Gastrocnemius medialis (tissue), 4 donors: Measurements from ENCODE around the gene TXNL4A. TPM values are rescaled to one million over a fixed set of nuclear protein-coding genes. Genes with fewer than 3 reads are reported as not detected.

Experiments
- ATAC-seq, 2 donors: fragments of 150-250 bp; one replicate each; pipeline ENCODE4 v1.9.1; 2016
- DNase-seq, 2 donors: peaks; one replicate each; pipeline ENCODE4 v3.0.0-alpha.2; 2019
- H3K27ac ChIP-seq, 4 donors: fragments of 200-600 bp; sonication (generic); 1 replicate in 1 of 4; 2 replicates in 3 of 4; pipeline ENCODE4 v1.5.1; 2016 to 2018; ENCODE audit warnings: mild to moderate bottlenecking in 2 of 4, moderate library complexity in 1 of 4
- H3K27me3 ChIP-seq, 3 donors: fragments of 200-600 bp; sonication (generic) in 2 of 3; 1 replicate in 1 of 3; 2 replicates in 2 of 3; pipeline versions ENCODE4 v1.5.1 to v1.6.0; 2016 to 2019; ENCODE audit warnings: mild to moderate bottlenecking in 1 of 3, moderate library complexity in 1 of 3
- H3K36me3 ChIP-seq, 2 donors: fragments of 200-600 bp; sonication (generic) in 1 of 2; one replicate each; pipeline ENCODE4 v1.5.1; 2017 to 2018
- H3K4me1 ChIP-seq, 2 donors: fragments of 200-600 bp; sonication (generic) in 1 of 2; one replicate each; pipeline ENCODE4 v1.5.1; 2016 to 2017; ENCODE audit warnings: mild to moderate bottlenecking in 2 of 2
- H3K4me3 ChIP-seq, 4 donors: fragments of 200-600 bp; sonication (generic) in 3 of 4; 1 replicate in 1 of 4; 2 replicates in 3 of 4; pipeline ENCODE4 v1.5.1; 2016 to 2019; ENCODE audit warnings: mild to moderate bottlenecking in 2 of 4
- H3K9me3 ChIP-seq, 3 donors: fragments of 200-600 bp; sonication (generic) in 2 of 3; 1 replicate in 1 of 3; 2 replicates in 2 of 3; pipeline ENCODE4 v1.5.1; 2016 to 2019
- POLR2A ChIP-seq, 2 donors: fragments of 450-650 bp; IDR thresholded peaks; one replicate each; pipeline ENCODE4 v1.6.1; 2017; ENCODE audit warnings: antibody characterized with exemption in 2 of 2, mild to moderate bottlenecking in 2 of 2, moderate library complexity in 2 of 2
- in situ Hi-C, 4 donors: fragments of 200-750 bp; cut with MboI; loops; one replicate each; pipeline versions ENCODE4 v1.15.0 to v1.8.0; 2017; ENCODE audit warnings: low sequenced_read_pairs in 4 of 4
- intact Hi-C: fragments of 100-400 bp; cut with DNase I; formaldehyde crosslinking; loops from one replicate; pipeline ENCODE4 v1.15.1; 2023; ENCODE audit warnings: low total_unique reads
- total RNA-seq, 4 donors: library from RNA; depleted of rRNA; stranded (reverse); fragments of >200 nt; gene quantifications; one replicate each; pipeline versions ENCODE4 v1.1.0 to v1.2.3, GENCODE V29; 2016
- TF ChIP-seq, protein P1 (sequence below), 5 experiments: fragments of 450-650 bp in 3 of 5; fragments of 200-600 bp in 2 of 5; sonication (generic) in 2 of 5; IDR thresholded peaks in 4 of 5; conservative IDR thresholded peaks in 1 of 5; 1 replicate in 4 of 5; 2 replicates in 1 of 5; pipeline ENCODE4 v1.5.1; 2016 to 2019; ENCODE audit warnings: antibody characterized with exemption in 5 of 5, mild to moderate bottlenecking in 3 of 5, moderate library complexity in 3 of 5

The TXNL4A gene
- total RNA-seq, 4 donors from 2014 or later, result 39.9 to 105 (median 66.4) TPM

- in situ Hi-C loops (no loop called here), intact Hi-C loops (no loop called here)
These were observed 17.8 kb downstream of the TXNL4A start for GRCh38 chr18:79970419-79971133.

DNA sequence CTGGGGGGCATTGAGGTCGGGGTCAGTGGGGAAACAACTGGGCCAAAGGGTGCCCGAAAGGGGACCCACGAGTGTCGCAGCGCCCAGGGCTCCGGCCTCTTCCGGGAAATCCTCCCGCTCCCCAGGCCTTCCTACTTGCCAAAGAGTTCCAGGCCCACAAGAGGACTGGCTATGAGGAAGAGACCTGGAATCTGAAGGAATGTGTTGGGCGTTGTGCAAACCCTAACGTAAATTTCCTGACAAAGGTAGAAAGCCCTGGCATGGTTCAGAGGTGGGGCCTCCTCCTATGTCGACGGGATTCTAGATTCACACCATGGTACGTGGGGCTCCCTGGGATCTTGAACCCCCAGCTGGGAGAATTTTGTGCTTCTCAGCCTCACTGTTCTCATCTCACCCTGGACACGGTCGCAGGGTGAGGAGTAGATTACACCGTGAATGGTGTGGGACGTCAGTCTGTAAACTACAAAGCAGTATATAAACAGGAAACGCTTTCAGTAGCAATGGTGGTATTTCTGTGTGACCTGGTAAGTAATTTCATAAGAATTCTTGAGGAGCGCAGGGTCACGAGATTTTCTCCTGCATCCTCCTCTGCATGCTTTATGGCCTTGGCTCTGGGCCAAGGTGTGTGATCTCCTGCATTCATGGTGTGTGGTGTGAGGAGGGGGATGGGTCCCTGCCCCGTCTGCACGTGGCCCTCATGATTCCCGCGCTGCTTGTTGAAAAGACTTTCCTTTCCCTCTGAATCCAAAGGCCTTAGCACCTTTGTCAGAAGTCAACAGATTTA lies 23.1 kb downstream of the TXNL4A start:
- peaks cover 0 to 3% of the 10 kb centered on the region in 2 donors for H3K36me3 ChIP-seq
- DNase-seq (no peak), ATAC-seq (peak; percentile 47 to 53)
- in situ Hi-C loops, result no loop called here
- no peaks in the 10 kb centered on the region for H3K9me3 ChIP-seq
- peaks cover 0 to 3% (median 0%) of the 10 kb centered on the region in 3 donors for H3K27me3 ChIP-seq
- intact Hi-C loops, result loop anchor here (2.0 kb wide), 1 partner anchor 23 kb away; the partner anchor contains the start of gene TXNL4A
- H3K4me3 ChIP-seq, result peak overlapping the region; percentile 51 to 88 (median 57)
- H3K27ac ChIP-seq, result peak overlapping the region; percentile 65 to 81 (median 72)
- TF ChIP-seq, protein P1, sequence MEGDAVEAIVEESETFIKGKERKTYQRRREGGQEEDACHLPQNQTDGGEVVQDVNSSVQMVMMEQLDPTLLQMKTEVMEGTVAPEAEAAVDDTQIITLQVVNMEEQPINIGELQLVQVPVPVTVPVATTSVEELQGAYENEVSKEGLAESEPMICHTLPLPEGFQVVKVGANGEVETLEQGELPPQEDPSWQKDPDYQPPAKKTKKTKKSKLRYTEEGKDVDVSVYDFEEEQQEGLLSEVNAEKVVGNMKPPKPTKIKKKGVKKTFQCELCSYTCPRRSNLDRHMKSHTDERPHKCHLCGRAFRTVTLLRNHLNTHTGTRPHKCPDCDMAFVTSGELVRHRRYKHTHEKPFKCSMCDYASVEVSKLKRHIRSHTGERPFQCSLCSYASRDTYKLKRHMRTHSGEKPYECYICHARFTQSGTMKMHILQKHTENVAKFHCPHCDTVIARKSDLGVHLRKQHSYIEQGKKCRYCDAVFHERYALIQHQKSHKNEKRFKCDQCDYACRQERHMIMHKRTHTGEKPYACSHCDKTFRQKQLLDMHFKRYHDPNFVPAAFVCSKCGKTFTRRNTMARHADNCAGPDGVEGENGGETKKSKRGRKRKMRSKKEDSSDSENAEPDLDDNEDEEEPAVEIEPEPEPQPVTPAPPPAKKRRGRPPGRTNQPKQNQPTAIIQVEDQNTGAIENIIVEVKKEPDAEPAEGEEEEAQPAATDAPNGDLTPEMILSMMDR (IDR thresholded peaks at IDR 0.05 in 4 of 5, conservative IDR thresholded peaks at IDR 0.05 in 1 of 5), result no peak
- TF ChIP-seq POLR2A (IDR thresholded peaks at IDR 0.05), result no peak
- peaks cover 3 to 4% of the 10 kb centered on the region in 2 donors for H3K4me1 ChIP-seq

More at GRCh38 chr18:79970419-79971133, 17.8 kb downstream of the TXNL4A start:
- Histone ChIP-seq H3K4me1 (no peaks in the 10 kb centered on the region), H3K27ac (no peak overlapping the region), H3K9me3 (no peaks in the 10 kb centered on the region), H3K4me3 (no peak overlapping the region), H3K27me3 (no peaks in the 10 kb centered on the region), H3K36me3 (peaks cover 0 to 38% of the 10 kb centered on the region in 2 donors)
- TF ChIP-seq, protein P1 (IDR thresholded peaks at IDR 0.05 in 4 of 5, conservative IDR thresholded peaks at IDR 0.05 in 1 of 5), result no peak
- no peak for TF ChIP-seq POLR2A (IDR thresholded peaks at IDR 0.05)
- DNase-seq (no peak), ATAC-seq (no peak)

- H3K4me1 ChIP-seq, result peaks cover 3 to 4% of the 10 kb centered on the region in 2 donors
- peaks cover 0 to 3% (median 0%) of the 10 kb centered on the region in 3 donors for H3K27me3 ChIP-seq
- no peaks in the 10 kb centered on the region for H3K36me3 ChIP-seq
- in situ Hi-C loops (no loop called here), intact Hi-C loops (loop anchor here (2.0 kb wide), 1 partner anchor 24 kb away; the partner anchor contains the start of gene TXNL4A)
- peak within 1 kb of the TSS; percentile 65 to 81 (median 72) for H3K27ac ChIP-seq
- TF ChIP-seq POLR2A (IDR thresholded peaks at IDR 0.05), result no peak
- TF ChIP-seq, protein P1 (IDR thresholded peaks at IDR 0.05 in 4 of 5, conservative IDR thresholded peaks at IDR 0.05 in 1 of 5), result peak in 3 of 5 experiments; percentile 34 to 61 (median 49)
- DNase-seq (peak in 1 of 2 donors; percentile 48), ATAC-seq (peak; percentile 65 to 77)
- peak within 1 kb of the TSS; percentile 51 to 88 (median 57) for H3K4me3 ChIP-seq
- H3K9me3 ChIP-seq, result no peaks in the 10 kb centered on the region
These were observed 23.8 kb downstream of the TXNL4A start, which contains the start of gene HSBP1L1 for GRCh38 chr18:79964330-79965118. Gene HSBP1L1 (plus strand): TSS chr18:79964643. CDS start chr18:79964736, 93 bp downstream.

DNA sequence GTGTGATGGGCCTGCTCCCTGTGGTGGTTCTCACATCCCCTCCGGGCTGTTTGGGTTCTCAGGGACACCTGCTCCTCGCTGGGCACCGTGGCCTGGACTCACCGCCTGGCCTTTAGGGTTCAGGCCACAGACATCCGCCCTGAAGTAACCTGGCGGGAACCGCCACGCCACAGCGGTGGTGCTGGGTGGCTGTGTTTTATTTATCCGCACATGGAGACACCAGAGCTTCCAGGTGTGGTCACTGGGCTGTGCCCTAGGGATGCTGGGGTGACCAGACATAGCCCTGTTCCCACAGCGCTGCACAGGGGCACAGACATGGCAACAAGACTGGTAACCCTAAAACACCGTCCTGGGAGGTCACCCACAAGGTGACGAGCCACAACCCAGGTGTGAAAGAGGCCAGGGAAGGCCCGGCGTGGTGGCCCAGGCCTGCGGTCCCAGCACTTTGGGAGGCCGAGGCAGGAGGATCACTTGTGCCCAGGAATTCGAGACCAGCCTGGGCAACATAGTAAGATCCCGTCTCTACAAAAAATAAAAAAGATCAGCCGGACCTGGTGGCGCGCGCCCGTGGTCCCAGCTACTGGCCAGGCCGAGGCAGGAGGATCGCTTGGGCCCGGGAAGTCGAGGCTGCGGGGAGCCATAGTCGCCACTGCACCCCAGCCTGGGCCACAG lies 24.6 kb downstream of the TXNL4A start:
- Histone ChIP-seq H3K4me3 (peak overlapping the region; percentile 51 to 88 (median 57)), H3K9me3 (no peaks in the 10 kb centered on the region), H3K27ac (peak overlapping the region; percentile 65 to 81 (median 72)), H3K4me1 (peaks cover 3 to 4% of the 10 kb centered on the region in 2 donors), H3K36me3 (no peaks in the 10 kb centered on the region), H3K27me3 (peaks cover 0 to 3% (median 0%) of the 10 kb centered on the region in 3 donors)
- TF ChIP-seq, protein P1 (IDR thresholded peaks at IDR 0.05 in 4 of 5, conservative IDR thresholded peaks at IDR 0.05 in 1 of 5), result no peak
- no peak for TF ChIP-seq POLR2A (IDR thresholded peaks at IDR 0.05)
- intact Hi-C loops (loop anchor here (2.0 kb wide), 1 partner anchor 25 kb away; the partner anchor contains the start of gene TXNL4A), in situ Hi-C loops (no loop called here)
- no peak for ATAC-seq
- no peak for DNase-seq
